Hepatic stellate cell (primary cell): ENCODE measurements around the gene GRK6.
"Not testable (repeated sequence)": the region's sequence is repeated elsewhere in the genome, so short reads cannot be mapped to it uniquely, and the experiment has no call there.

Experiments
- DNase-seq: peaks from one replicate; pipeline ENCODE4 v3.0.0; 2011; ENCODE audit warnings: low spot score

Gene GRK6

DNA sequence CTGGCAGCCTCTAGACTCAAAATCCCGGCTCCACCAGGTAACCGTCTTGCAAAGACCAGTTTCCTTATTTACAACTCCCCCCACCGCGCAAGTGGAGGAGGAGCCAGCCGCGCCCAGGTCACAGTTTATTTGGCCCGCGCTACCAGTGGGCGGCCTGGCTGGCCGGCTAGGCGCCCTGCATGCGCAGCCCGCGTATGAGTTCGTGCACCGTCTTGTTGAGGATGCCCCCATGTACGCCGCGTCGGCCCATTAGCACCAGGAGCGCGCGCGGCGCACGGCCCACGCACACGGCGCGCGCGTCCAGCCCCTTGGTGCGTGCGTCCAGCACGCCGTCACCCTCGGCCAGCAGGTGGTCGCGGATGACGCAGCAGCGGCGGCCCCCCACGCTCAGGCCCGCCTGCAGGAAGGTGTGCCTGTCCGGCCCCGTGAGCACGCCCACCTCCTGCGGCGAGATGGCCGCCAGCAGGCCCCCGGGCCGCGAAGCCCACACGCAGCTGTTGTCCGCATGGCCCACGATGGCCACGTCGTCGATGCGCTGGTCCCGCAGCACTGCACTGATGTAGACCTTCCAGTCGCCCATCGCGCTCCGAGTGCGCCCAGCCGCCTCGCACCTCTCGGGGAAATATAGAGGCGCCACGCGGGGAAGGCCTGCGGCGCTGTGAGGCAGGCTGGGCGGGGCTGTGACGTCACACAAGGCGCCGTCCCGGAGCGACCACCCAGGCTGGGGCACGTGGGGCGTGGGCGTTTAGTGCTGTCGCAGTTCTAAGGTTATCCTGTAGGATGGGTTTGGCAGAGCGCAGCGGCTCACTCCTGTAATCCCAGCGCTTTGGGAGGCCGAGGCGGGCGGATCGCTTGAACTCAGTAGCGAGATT, 26.2 kb upstream of the GRK6 start, which contains the start of gene PFN3:
Gene PFN3, minus strand, starts transcription at position 665 of the 872 bp plus-strand sequence. Its CDS starts 85 bp downstream, at position 580.
- DNase-seq: no peak

DNA sequence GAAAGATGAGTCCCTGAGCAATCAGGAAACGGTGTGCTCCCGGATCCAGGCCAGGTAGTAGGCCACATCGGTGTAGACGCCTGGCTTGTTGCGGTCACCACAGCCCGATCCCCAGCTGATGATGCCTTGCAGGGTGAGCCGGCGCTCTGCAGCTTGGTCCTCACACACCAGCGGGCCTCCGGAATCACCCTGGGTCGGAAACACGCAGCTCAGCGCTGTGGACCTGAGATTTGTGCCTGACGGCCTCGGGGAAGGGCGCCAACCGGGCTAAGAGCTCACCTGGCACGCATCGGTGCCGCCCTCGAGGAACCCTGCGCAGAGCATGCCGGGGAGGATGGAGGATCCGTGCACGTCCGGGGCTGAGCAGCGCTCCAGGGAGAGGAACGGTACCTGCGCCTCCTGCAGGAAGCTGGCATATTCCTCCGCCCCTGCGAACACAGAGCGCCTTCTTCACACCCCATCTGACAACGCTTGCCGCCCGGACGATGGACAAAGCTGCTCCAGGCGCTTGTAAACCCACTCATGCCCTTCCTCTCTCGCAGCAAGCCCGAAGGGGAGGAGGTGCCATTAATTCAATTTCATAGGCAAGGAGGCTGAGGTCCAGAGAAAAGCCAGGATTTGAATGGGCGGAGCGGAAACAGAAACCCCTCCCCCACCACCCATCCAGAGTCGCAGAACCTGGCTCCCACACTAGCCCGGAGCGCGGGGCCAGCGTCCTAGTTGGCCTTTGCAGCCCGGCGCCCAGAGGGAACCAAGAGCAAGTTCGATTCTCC, 24.0 kb upstream of the GRK6 start:
- DNase-seq: peak; percentile 72

DNA sequence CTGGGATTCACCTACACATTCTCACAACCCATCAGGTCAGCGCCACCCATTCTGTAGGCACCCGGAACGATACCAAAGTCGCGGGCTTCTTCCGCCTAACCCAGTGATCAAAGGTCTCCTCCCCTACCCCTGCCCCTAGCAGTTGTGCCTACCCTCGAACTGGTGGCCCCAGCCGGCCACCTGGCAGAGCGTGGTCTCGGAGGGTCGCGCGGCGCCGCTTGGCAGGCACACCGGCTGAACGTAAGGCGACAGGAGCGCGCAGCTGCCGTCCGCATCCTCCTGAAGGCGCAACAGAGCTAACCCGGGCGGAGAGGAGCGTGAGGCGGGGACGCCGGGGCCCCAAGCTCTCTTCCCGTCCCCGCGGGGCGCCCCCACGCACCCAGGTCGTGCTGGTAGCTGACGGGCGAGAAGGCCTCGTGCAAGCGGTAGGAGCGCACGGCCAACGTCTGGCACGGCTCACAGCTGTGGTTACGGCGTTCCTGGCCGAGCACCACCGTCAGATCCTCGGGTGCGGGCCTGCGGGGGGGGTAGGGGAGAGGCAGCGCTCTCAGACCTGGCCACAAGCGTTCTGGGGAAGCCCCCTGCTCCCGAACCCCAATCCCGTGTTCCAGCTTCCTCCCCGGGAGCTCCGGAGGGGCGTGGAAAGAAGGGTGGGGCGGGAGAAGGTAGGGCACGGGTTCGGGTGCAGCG, 23.2 kb upstream of the GRK6 start:
- DNase-seq: peak; percentile 56

DNA sequence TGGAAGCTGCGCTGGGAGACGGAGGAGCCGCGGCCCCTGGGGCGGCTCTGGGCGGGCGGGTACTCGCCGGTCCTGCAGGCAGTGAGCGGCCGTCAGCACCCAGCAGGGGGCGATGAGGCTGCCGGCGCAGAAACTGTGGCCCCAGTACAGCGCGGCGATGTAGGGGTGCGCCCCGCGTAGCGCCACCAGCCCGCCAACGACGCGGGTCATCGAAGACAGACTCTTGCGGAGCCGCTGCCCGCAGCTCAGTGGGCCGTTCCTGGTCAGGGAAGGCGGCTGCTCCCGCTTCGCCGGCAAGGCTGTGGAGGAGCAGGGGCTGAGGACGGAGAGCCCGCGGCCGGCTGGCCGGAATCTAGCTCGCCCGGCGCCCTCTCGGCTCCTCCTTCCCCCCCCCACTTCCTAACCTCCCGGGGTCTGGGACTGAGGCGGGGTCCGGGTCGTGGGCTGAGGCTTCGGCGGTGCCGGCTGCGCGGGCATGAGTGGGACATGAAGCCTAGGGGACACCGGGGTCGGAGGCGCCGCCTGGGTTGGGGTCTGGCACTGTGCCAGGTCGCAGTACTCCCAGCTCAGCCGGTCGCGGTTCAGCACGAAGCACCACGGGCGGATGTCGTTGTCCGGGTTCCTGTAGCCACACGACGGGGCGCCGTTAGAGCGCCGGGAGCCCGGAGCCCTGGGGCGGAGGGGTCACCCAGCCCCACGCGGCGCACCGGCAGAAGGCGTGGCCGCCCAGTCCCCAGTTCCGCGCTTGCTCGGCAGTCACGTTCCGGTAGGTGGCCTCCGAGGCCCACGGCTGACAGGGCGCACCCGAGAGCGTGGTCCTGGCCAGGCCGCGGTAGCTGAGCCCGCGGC, 22.5 kb upstream of the GRK6 start:
- DNase-seq: peak; percentile 93

DNA sequence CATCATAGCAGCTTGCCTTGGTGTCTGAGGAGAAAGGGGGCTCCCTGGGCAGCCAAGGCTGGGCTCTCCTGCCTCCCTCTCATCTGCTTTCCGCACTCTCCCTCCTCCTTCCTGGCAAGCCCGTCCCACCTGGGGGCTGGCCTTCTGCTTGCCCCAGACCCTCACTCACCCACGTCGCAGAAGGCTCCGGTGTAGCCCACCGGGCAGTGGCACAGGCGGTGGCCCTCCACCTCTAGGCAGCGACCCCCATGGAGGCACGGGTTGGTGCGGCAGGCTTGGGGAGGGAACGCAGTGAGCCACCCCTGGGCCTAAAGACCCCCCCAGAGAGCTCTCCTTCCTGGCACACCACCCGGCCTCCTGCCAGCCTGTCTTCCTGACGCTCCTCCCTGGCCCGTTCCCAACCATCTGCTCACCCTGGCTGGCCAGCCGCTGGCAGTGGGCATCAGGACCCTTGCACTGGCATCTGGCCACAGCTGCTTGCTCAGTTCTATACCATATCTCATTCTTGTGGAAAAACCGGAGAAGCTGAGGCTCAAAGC, 21.8 kb upstream of the GRK6 start:
- DNase-seq: no peak

DNA sequence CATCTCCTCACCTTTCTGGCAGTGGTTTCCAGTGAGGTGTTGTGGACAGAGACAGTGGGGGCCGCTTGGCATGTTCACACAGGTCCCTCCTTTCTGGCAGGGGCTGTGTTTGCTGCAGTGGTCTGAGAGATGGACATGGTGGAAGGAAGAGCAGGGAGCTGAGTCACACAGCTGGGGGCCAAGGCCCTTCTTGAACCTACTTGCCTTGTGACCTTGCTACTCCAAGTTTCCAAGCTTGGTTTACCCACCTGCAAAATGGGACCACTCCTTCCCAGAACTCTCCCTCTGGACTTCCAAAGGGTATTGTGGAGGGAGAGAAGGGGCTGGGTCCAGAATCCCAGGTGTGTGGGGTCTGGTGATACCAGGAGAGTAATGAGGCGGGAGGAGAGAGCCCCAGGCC, 21.2 kb upstream of the GRK6 start:
- DNase-seq: no peak

DNA sequence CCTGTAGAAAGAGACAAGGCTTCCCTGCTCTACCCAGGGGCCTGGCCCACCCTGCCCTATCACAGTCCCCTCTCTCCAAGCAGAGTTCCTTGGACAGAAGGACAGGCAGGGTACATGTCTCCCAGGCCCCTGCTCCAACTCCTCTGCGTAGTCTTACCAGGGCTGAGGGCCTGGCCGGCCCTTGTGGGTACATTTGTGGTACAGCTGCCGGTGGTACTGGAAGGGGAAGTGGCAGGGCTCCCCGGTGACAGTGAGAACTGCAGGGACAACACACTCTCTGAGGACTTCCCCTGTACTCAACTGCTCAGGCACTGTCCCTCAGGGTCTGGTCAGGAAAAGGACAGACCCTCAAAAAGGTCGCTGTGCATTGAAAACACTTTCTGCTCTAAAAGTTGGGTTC, 20.7 kb upstream of the GRK6 start:
- no peak for DNase-seq

DNA sequence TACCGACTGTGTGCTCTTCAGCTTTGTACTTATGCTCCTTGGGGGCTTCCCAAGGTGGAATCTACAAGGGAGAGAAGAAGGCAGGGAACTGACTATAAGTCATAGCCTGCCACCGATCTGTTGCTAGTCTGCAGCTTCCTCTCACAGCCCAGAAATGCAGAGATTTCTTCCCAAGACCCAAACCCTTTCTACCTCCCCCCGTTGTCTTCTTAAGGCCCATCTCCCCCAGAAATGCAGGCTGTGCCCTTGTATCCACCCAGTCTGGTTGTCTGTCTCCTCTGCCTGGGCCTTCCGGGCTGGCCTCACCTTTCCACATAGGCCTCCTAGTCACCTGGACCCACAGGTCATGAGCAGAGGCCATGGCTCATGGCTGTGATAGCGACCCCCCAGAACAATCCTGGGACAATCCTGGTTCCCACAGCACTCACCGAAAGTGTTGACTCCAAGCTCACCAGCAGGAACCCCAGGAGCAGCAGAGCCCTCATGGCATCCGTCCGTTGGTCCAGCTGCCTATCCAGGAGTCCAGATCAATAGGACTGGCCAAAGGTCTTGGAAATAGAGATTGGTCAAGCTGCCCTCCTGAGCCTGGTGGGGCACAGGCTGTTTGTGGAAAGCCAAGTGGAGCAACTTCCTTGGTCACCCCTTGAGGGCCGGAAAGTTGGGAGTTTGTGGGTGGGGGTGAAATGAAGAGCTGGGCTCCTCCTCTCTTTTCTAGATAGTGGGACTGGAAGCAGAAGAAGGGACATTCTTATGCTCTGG, 17.3 kb upstream of the GRK6 start, which contains the start of gene F12:
Gene F12, minus strand, starts transcription at position 522 of the 759 bp plus-strand sequence. Its CDS starts 37 bp downstream, at position 485.
- no peak for DNase-seq

DNA sequence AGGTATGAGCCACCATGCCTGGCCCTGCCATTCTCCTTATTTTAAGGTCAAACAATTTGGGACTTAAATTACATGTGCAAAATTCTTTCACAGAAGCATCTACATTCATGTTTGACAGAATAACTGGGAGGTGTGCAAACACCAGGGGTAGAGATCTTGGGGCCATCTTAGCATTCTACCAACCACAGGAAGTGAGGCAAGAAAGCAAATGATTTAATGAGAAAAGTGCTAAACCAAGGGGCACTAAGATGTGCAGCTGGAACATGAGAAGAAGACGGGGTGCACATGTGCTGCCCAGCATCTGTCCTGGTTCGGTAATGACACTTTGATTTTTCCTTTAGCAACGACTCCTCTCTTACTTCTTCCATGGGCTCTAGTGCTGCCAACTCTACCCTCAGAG, 15.9 kb upstream of the GRK6 start:
- DNase-seq: no peak

DNA sequence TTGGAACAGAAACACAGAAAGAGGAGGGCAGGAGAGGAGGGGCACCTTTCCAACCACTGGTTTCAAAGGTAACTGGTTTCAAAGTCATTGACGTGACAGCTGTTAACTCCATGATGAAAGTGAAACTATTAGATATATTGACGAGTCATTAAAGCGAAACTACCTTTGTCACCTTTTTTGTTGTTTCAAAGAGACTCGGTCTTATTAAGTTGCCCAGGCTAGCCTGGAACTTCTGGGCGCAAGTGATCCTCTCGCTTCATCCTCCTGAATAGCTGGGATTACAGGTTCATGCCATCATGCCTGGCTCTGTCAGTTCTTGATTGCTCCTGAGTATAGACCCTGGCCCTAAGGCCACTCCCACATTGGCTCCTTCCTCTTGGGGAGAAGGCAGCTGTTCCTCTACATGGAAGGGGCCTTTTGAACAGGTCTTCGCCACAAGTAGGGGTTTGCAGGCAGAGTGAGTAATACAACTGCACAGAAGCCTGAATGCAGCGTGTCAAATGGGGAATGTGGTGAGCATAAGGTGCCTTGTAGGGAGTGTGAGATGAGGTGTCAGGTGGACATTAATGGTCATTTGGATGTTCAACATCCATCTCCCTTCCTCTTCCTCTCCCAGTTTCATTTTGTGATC, 13.8 kb upstream of the GRK6 start:
- DNase-seq: no peak

DNA sequence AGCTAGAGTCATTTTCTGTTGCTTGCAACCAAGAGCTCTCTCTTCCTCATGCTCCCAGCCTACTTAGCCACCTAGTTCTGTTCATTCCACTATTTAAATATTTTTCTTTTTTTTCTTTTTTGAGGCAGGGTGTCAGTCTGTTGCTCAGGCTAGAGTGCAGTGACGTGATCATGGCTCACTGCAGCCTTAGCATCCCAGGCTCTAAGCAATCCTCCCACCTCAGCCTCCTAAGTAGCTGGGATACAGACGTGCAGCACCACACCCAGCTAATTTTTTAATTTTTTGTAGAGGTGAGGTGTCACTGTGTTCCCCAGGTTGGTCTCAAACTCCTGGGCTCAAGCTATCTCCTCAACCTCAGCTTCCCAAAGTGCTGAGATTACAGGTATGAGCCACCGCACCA, 12.0 kb upstream of the GRK6 start:
- no peak for DNase-seq

DNA sequence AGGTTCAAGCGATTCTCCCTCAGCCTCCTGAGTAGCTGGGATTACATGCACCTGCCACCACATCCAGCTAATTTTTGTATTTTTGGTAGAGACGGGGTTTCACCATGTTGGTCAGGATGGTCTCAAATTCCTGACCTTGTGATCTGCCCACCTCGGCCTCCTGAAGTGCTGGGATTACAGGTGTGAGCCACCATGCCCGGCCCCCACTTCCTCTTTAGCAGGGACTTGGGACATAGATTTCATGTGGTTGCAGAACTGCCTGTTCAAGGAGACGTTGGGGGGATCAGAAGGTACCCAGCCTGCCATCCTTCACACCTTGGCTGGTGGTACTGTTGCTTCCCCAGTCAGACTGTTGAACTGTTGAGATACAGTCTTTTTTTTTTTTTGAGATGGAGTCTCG, 9.4 kb upstream of the GRK6 start:
- not testable (repeated sequence) for DNase-seq

DNA sequence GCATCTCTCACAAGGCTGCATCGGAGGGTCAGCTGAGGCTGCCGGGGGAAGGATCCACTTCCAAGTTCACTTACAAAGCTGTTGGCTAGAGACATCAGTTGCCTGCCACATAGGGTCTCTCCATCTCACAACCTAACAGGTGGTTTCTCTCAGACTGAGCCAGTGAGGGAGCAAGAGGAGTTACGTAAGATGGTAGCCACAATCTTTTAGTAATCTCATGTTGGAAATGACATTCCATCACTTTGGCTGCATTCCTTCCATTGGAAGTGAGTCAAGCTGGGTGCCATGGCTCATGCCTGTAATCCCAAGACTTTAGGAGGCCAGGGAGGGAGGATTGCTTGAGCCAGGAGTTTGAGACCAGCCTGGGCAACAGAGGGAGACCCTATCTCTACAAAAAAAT, 7.4 kb upstream of the GRK6 start:
- peak; percentile 40 for DNase-seq

DNA sequence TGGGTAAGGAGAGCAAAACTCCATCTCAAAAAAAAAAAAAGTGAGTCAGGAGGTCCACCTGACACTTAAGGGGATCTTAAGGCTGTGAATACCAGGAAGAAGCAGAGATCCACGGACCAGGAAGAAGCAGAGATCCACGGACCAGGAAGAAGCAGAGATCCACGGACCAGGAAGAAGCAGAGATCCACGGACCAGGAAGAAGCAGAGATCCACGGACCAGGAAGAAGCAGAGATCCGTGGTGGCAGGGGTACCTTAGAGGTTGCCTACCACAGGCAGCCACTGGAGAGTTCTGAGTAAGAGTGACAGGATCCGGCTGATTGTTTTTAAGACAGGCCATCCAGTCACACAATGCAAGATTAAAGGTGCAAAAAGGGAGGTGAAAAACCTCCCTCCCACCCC, 6.0 kb upstream of the GRK6 start:
- not testable (repeated sequence) for DNase-seq

DNA sequence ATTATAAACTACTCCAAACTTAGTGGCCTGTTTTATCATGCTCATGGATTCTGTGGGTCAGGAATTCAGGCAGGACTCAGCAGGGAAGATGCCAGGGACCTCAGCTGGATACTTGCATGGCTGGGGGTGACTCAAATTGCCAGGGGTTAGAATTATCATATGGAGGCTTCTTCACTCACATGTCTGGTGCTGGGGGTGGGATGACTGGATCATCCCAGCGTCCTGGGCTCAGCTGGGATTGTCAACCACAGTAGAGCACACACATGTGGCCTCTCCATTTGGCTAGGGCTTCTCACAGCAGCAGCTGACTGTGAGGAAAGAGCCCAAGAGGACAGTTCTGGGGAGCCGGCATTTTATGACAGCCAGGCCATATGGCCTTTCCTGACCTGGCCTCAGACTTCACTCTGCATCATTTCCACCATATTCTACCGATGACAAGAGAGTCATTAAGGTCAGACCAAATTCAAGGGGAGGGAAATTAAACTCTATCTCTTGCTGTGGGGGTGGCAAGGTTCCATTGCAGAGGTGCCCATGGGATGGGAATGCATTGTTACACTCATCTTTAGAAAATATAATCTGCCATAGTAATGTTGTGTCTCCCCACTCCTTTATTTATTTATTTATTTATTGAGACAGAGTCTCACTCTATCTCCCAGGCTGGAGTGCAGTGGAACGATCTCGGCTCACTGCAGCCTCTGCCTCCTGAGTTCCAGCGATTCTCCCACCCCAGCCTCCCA, 5.2 kb upstream of the GRK6 start:
- no peak for DNase-seq

DNA sequence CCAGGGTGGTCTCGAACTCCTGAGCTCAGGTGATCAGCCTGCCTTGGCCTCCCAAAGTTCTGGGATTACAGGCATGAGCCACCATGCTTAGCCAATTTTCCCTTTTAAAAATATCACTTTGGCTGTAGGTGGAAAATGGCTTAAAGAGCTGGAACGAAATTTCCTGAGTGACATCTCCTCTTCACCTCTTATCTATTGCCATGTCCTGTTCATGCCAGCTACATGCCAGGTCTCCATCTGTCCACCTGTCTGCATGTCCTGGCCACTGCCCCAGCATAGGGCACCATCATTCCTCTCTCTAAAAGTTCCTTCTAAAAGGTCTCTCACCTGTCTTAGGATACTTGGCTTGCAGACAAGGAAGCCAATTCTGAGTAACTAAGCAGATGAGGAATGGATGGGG, 2.8 kb upstream of the GRK6 start:
- DNase-seq: no peak

DNA sequence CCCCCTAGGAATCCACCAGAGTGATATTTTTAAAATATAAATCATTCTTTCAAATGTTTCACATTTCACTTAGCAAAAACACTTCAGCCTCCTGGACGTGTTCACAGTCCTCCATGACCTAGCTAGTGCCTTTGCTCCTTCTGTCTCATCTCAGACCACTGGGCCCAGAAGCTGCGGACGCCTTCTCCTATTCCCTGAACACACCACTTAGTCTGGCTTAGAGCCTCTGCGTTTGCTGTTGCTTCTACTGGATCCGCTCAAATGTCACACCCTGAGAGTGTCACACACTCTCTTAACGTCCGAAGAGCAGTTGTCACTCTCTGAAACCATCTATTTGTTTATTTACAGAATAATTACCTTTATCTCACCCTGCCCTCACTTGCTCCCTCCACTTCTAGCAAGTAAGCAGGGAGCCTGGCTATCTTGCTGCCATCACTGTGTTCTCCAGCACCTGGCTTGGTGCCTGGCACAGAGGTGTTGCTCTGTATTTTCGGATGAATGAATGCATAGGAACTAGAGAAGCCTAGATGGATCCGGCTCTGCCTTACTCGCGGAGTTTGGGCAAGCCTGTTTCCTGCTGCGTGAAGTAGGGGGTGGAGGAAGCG, 1.2 kb upstream of the GRK6 start:
- DNase-seq: no peak

DNA sequence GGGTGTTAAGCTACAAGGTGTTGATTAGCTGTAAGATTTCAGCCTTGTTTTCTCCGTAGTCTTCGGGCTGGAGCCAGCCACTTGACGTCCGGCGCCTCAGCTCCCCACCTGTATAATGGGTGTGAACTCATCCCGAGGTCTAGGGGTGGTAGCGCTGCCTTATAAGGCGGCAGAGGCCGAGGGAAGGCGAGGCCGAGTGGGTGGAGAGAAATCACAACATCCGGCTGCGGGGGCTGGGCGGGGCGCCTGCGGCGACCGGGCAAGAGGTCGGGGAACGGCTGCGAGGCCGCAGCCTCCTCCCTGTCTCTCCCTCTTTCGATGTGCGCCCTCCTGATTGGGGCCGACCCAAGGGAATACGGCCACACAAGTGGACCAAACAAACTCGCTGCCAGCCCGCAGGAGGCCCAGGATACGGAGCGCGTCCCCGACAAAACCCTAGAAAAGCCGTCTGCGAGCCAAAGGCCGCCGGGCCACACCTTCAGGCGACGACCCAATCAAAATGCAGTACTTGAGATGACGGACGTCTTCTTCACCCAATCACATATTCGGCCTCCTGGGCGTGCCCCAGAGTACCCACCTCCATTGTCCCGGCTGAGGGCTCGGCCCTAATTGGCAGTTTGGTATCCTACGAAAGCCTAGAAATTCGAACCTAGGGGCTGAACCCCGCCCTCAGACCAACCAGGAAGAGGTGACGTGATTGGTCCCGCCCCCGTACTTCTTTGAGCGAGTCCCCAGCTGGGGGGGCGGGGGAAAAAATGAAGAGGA, 493 bp upstream of the GRK6 start:
- peak; percentile 100 for DNase-seq
